ELF-1 (cell line): ENCODE results near the gene CRYBA4.

Experiments
- DNase-seq: peaks from one replicate; pipeline ENCODE4 v3.0.0-alpha.2; 2016; ENCODE audit warnings: low read depth, low spot score

CRYBA4 gene

DNA sequence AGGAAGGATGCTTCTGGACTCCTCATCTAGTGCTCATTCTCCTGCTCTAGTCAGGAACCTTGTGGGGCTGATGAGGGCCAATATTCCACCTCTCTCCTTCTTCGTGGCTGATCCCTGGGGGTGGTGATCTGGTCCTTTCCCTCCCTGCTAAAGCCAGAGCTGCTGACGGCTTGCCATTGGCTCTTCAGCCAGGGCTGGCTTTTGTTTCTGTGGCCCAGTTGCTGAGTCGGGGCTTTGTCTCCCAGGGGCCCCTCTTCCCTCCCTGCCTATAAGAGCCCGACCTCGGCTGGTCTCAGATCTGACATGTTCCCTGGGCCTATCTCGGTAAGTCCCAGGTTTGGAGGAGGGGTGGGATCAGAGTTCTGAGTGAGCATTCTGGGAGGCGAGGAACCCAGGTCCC, at the start of gene CRYBA4:
Gene CRYBA4, plus strand, starts transcription at position 301 of the 400 bp plus-strand sequence. CDS start 634 bp downstream, outside the sequence.
- no peak for DNase-seq

DNA sequence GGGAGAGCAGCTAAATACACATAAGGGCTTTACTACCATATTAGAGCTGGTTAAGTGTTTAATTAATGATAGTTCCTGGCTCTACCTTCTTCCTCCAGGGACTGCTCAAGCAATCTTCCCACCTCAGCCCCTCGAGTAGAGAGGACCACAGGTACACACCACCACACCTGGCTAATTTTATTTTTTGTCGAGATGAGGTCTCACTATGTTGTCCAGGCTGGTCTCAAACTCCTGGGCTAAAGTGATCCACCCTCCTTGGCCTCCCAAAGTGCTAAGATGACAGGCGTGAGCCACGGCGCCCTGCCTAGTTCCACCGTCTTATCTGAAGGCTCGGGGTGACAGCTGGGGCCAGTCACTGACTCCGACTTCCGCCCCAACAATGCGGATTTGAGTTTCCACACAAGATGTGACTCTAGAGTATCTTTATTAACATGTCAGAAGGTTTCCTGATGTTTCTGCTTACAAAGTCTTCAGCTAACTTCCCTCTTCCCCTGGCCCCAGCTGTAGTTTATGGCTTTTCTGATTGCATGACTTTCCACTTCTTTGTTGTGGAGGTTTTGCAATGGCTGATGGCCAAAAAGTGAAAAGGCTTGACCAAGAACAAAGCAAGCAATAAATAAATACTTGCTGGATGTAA, 48.6 kb upstream of the CRYBA4 start:
- DNase-seq, result no peak

DNA sequence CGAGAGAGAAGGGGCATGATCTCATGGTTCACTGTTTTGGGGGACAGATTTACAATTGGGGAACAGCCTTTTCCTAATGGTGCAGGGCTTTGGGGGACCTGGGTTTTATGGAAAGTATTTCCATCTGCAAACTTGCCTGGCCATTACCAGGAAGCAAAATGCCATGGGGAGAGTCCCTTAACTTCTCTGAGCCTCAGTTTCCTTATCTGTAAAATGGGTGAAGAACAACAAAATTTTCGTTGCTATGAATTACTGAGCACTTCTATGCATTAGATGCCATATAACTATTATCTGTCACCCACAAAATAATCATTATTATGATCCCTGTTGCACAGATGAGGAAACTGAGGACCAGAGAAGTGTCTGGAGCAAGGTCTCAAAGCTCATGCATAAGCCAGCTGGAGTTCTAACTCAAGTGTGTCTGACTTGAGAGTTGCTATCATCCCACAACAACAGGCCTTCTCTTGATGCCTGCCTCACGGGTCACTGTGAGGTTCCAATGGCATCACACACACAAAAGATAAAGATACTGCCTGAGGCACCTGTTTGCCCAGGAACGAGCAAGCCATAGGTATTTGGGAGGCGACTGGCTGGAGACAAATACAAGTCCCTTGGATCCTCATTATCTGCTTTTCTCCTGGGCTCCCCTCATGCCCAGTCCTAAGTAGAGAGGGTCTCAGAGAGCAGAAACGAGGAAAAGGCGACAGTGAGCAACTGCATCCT, 47.6 kb upstream of the CRYBA4 start:
- DNase-seq, result no peak

DNA sequence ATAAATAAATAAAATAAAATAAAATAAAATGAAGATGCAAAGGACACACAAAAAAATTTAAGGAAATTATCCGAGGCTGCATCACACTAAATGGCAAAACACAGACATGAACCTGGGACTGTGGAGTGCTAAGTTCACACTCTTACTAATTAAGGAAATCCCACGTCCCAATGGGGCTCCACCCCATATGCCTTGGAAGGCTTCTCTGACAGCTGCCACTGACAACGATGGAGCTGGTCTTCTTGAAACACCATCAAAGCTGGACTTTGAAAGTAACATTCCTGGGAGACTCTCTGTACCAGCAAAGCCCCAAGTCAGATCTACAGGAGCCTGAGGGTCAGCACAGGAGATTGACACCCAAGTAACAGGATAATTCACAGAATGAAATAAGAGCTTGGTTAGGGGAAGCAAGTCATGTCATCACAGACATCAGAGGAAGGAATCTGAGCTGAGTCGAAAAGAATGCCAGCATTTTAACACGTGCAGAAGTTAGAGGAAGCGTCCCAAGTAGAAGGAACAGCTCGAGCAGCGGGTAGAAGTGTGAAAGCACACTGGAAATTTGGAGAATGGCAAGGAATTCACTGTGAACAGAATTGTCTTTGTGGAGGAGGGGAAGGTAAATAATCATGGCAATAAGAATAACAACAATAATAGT, 45.6 kb upstream of the CRYBA4 start:
- no peak for DNase-seq

DNA sequence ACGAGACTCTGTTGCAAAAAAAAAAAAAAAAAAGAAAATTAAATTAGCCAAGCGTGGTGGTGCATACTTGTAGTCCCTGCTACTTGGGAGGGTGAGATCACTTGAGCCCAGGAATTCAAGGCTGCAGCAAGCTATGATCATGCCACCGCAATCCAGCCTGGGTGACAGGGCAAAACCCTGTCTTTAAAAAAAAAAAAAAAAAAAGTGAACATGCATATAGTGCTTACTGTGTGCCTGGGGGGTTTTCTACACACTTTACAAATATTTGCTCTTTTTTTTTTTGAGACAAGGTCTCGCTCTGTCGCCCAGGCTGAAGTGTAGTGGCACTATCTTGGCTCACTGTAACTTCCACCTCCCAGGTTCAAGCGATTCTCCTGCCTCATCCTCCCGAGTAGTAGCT, 44.7 kb upstream of the CRYBA4 start:
- no peak for DNase-seq

DNA sequence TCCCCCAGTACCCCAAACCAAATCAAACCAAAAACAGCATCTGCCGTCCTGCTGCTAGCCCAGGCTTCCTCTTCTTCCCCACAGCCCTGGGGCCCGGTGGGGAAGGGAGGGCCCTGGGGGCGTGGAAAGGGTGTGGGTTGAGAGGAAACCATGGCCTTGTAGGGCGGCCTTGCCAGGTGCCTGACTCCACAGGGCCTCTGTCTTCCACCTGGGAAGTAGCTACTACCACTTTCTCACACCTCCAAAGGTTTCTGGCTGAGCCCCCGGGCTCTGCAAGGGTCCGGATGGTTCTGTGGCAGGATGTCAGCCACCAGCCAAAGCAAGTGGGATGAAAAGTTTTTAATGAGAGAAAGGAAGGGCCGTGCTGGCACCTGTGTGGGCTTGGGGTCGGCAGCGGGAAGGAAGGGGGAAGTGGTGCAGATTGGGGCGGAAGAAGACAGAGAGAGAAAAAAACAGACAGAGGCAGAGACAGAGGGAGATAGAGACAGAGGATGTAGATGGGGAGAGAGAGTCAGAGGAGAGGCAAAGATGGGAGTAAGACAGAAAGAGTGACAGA, 42.4 kb upstream of the CRYBA4 start:
- no peak for DNase-seq

DNA sequence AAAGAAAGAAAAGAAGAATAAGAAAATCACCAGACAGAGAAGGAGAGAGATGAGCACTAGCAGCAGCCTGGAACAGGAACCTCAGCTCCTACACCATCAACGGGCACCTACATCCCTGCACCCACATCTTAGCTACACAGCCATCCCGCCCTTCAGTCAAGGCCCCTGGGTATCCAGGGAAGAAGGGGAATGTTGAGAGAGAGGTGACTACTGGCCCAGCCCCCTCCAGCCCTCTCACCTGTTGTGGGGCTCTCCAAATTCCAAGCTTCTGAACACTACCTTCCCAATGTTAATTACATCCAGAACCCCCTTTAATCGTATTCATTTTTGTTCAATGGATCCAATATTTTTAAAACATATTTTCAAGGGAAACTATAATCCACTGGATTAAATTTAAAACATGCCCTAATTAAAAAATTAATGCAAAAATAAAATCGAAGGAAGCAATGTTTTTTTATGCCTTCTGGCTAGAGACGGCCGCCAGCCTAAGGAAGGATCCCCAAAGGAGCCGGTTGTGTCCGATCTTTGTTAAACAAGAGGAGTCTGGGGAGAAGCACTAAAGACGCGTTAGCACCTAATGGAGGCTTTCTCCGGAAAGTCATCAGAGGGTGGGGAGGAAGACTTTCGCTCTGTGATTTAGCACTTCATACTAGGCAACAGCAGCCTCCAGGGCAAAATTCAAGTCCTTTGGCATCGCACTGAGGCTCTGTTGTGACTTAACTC, 41.4 kb upstream of the CRYBA4 start:
- DNase-seq, result peak; percentile 56

DNA sequence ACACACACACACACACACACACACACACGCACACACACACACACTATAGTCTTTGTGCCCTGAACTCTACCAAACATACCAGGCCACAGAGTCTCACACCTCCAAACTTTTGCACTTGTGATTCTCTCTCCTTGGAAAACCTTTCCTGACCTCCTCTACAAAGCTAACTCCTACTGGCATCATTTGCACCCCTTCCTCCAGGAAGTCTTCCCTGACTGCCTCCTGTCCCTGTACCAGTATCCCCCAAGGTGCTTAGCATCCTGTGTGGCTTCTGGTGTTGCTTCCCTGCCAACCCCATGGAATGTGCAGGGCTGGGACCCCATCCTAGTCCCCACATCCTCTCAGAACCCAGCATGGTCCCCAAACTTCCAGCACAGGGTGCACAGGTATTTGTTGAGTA, 40.7 kb upstream of the CRYBA4 start:
- no peak for DNase-seq

DNA sequence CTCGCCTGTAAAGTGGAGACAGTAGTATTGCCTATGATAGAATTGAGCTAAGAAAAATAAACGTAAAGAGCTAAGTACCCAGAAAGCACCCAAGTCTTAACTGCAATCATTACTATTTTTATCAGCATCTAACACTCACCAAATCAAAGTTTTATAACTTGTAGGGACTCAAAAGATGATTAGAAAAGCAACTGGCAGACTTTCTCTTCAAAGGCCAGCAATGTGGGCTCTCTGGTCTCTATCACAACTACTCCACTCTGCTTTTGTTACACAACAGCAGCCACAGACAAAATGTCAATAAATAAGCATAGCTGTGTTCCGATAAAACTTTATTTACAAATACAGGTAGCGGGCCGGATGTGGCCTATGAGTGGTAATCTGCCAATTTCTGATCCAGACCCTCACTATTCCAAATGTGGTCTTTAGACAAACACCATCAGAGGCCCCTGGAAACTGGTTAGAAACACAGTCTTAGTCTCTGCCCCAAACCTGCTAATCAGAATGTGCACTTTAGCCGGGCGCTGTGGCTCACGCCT, 40.1 kb upstream of the CRYBA4 start:
- no peak for DNase-seq

DNA sequence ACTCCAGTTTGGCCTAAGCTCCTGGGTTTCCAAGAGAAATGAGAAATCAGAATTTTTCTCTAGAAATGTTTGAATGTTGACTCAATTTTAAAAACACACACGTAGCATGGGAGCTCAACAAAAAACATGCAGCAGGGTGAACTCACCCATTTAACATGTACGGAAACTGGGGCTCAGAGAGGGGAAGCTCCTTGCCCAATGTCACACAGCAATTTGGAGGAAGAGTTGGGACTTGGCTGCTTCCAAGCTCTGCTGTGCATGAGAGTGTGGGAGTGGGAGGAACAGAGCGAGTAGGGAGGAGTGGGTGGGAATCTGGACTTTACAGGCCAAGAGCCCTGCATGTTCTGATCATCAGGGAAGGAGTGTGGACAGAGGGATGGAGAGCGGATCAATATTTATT, 37.8 kb upstream of the CRYBA4 start:
- DNase-seq, result no peak

DNA sequence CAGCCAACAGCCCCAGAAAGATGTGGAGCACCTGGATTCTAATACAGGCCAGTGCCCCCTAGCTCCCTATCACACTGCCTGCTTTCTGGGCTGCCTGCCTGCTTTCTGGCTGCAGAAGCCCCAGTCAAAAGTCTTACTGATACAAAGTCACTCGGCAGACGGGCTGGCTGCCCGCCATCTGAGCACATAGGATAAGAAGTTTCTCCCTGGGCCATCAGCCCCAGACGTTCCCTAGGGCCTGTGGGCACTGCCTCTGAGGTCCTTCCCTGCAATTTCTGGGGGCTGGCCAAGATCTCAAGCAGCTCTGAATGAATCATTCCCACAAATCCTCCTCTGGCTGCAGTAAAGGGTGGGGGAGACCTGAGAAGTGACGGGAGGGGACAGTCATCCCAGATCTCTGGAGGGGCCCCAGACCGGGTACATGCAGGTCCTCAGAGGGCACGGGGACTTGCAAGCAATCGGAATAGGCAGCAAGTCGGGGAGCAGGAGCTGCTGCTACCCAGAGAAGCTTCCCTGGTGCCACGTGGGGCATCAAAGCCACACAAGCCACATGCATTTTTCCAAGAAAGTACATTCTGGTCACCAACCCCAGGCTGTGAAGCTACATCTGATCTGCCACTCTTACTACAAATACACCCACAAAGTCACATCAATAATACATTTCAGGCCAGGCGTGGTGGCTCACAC, 36.5 kb upstream of the CRYBA4 start:
- DNase-seq, result no peak

DNA sequence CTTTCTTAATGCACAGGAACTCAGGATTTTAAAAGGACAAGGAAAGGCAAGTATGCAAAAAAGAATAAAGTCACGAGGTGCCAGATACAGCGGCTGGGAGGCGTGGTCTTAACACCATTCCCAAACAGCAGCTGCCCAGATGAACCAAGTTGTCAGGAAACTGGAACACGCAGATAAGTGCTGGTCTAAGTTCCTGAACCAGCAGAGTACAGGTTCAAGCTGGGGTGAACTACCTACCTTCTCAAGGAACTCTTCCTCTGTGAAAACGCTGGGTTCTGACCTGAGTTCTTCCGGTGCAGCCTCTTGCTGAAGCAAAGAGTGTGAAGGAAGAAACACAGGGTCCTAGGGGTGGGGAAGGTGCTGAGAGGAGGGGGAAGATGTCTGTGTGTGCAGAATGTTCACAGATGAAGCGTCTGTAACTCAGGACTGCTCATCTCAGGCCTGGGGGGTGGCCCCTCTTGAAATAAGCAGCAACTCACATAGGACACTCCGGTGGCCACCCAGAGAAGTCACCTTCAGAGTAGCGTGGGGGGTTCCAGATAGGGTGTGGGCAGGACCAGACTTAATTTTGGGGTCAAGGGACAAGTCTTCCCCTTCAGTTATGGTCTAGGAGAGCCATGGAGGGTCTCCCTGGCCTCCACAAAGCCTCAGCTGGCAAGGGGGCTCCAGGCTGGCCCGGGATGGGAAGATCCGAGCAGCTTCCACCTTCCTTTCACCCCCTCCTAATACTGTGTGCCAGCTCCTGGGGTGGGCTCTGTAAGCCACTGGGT, 35.0 kb upstream of the CRYBA4 start:
- no peak for DNase-seq

DNA sequence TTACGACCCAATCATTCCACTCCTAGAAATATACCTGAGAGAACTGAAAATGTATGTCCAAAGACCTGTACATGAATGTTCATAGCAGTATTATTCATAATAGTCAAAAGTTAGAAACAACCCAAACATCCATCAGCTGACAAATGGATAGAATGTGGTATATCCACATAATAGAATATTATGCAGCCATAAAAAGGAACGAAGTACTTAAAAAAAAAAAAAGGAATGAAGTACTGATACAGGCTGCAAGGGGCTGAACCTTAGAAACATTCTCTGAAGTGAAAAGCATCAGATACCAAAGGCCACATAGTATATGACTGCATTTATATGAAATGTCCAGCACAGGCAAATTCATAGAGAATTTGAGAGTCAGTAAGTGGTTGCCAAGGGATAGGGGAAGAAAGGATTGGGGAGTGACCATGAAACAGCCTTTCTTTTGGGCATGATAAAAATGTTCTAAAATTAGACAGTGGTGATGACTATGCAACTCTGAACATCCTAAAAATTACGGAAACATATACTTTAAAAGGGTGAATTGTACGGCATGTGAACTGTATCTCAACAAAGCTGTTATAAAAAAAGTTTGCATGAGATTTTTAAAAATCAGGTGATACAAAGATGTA, 33.7 kb upstream of the CRYBA4 start:
- DNase-seq, result no peak

DNA sequence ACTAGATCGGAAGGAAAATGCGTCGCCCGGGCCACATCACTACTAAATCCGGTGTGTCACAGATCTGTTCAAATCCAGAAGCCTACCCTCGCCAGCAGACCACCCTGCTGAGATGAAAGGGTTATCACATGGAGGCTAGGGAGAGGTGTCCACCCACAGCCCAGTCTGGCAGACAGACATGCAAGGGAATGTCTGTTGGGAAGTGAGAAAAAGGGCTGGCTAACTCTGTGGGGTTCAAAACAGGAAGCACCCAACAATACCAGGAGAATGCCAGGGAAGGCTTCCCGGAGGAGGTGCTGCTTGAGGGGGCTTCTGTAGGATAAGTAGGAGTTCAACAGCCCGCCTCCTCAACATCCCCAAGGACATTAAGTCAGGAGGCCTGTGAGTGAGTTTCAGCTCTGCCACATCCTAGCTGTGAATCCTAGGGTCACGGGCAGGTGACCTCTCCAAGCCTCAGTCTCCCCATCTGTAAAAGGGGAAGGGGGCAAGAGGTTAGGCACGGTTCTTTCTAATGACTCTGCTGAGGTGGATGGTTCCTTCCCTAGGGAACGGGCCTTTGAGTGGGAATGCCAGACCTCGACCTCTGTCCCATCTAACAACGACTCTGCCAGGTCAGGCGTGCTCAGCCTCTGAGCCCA, 32.9 kb upstream of the CRYBA4 start:
- peak; percentile 55 for DNase-seq

DNA sequence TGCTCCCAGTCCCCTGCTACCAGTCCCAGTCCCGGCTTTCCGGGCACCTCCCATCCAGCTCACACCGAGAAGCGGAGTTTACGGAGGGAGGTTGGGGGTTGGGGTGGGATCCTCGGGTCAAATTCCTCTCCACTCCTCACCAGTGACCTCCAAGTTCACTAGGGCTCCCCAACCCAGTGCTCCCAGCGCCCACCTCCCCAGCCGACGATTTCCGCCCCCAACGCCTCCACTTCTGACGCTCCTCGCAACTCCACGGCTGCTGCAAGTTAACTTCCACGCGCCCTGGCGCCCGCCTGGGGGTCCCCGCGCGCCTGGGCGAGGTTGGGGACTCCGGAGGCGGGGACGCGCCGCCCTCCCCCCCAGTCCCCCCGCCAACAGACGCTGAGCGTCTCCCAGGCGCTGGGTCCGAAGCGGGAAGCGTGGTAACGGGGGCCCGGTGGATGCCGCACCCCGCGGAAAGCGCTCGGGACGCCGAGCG, 32.4 kb upstream of the CRYBA4 start:
- no peak for DNase-seq

DNA sequence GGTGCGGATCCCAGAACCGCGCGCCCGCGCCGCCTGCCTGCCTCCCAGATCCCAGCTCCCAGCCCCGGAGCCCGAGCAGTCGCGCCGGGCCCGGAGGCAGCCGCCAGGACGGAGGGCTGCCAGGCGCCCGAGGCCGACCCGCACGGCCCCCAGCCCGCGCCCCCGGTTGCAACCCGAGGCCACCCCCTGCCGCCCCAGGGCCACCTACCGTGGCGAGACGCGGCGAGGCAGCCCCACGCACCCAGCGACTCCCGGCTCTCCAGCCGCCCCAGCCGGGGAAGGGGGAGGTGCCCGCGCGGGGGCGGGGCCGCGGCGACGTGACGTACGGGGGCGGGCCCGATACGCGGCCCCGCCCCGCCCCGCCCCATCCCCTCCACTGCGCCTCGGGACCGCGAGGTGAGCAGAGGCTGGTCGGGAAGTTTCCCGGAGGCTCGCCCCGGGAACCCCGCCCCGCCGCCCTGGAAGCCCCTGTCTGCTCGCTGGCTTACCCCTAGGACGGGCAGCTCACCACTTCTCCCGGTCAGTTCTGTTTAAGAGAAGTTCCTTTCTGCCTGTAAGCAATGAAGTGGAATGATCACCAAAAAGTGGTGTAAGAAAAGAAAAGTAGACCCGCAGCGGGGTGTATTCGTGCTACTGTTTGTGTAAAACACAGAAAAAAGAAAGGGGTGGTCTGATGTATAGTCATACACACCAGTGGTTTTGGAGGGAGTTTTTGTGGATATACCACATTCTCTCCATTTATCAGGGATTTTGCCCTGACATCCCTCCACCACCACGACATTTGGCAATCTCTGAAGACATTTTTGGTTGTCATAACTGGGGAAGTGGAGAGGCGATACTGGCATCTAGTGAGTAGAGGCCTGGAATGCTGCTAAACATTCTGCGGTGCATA, 31.7 kb upstream of the CRYBA4 start, which contains the start of gene TPST2:
Gene TPST2, minus strand, starts transcription at position 288 of the 892 bp plus-strand sequence. CDS start 48,502 bp downstream, outside the sequence.
- DNase-seq, result peak; percentile 74

DNA sequence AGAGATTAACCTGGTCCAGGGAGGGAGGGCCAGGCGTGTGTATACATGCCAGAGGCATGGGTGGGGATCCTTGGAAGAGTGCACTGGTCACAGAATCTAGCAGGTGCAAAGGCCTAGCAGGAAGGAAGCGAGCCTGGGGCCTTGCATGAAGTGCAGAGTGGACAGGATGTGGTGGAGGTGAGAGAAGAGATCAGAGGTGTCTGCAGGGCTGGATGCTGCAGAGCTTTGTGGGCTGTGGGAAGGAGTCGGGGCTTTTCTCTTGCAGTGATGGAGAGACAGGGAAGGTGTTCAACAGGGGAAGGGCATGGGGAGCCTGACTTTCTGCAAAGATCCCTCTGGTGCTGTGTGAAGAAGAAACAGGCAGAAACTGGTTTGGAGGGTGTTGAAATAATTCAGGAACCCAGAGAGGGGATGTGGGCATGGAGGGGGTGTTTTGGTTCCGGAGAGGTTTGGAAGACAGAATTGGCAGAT, 29.3 kb upstream of the CRYBA4 start:
- DNase-seq, result no peak

DNA sequence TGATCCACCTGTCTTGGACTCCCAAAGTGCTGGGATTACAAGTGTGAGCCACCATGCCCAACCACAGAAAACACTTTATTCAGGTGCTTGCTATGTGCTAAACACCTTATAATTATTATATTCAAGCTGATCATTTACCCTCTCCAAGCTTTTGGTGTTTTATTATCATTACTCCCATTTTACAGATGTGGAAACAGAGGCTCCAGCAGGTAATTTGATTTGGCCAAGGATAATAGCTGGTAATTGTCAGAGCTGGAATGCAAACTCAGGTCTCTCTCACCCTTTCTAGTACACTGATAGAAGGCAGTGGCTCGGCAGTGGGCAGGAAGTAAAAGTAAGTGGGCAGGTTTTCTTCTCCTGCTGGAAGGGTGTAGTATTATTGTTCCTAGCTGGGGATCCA, 28.0 kb upstream of the CRYBA4 start:
- DNase-seq, result no peak
